OCI-LY3 (cell line): ENCODE data around the gene TRIM28.

ENCODE experiments used
- H2AFZ ChIP-seq: fragments of 200-600, 300-600 bp; shearing (Covaris generic); 2 replicates; pipeline ENCODE4 v1.6.0; 2014; ENCODE audit warnings: antibody characterized with exemption, low read depth, low read length
- H3K27ac ChIP-seq: fragments of 200-600, 300-600 bp; sonication (generic); 2 replicates; pipeline ENCODE4 v1.5.1; 2014; ENCODE audit warnings: mild to moderate bottlenecking, low read length, moderate library complexity, mixed read lengths
- H3K27me3 ChIP-seq: fragments of 200-600, 300-600 bp; sonication (generic); 2 replicates; pipeline ENCODE4 v1.6.1; 2014; ENCODE audit warnings: low read depth, low read length, mixed read lengths
- H3K36me3 ChIP-seq: fragments of 200-600, 300-600 bp; sonication (generic); replicated peaks from 2 replicates; pipeline ENCODE3; 2014; ENCODE audit warnings: low read depth, low read length, mixed read lengths
- H3K4me1 ChIP-seq: fragments of 300-600, 200-600 bp; sonication (generic); 2 replicates; pipeline ENCODE4 v1.6.1; 2014; ENCODE audit warnings: low read length, mixed read lengths
- H3K4me2 ChIP-seq: fragments of 200-600, 300-600 bp; sonication (generic); 2 replicates; pipeline ENCODE4 v1.6.1; 2014; ENCODE audit warnings: low read length, mixed read lengths
- H3K4me3 ChIP-seq: fragments of 300-600, 200-600 bp; sonication (generic); 2 replicates; pipeline ENCODE4 v1.5.1; 2014; ENCODE audit warnings: antibody characterized with exemption, mild to moderate bottlenecking, low read length, moderate library complexity
- H3K79me2 ChIP-seq: fragments of 300-600, 200-600 bp; shearing (Covaris generic); 2 replicates; pipeline ENCODE4 v1.6.1; 2014; ENCODE audit warnings: mild to moderate bottlenecking, low read length, mixed read lengths
- H3K9ac ChIP-seq: fragments of 300-600, 200-600 bp; shearing (Covaris generic); 2 replicates; pipeline ENCODE4 v1.6.0; 2014; ENCODE audit warnings: mild to moderate bottlenecking, low read length, moderate library complexity
- H3K9me3 ChIP-seq: fragments of 200-600, 300-600 bp; shearing (Covaris generic); 2 replicates; pipeline ENCODE4 v1.6.1; 2014; ENCODE audit warnings: low read length, mixed read lengths; ENCODE audit not compliant: insufficient read depth
- H4K20me1 ChIP-seq: fragments of 200-600, 300-600 bp; sonication (generic); 2 replicates; pipeline ENCODE4 v1.6.1; 2016; ENCODE audit warnings: low read length, mixed read lengths; ENCODE audit not compliant: insufficient read depth
- EZH2phosphoT487 ChIP-seq: fragments of 200-600 bp; shearing (Covaris generic); IDR thresholded peaks from 2 replicates; pipeline ENCODE4 v1.6.1; 2018; ENCODE audit warnings: antibody characterized with exemption, mixed run types, low read depth
- TF ChIP-seq, protein P1 (sequence below): fragments of 200-600, 300-600 bp; sonication (generic); IDR thresholded peaks from 2 replicates; pipeline ENCODE4 v1.5.1; 2014; ENCODE audit warnings: antibody characterized with exemption, low read length, low read depth

TRIM28 gene

DNA sequence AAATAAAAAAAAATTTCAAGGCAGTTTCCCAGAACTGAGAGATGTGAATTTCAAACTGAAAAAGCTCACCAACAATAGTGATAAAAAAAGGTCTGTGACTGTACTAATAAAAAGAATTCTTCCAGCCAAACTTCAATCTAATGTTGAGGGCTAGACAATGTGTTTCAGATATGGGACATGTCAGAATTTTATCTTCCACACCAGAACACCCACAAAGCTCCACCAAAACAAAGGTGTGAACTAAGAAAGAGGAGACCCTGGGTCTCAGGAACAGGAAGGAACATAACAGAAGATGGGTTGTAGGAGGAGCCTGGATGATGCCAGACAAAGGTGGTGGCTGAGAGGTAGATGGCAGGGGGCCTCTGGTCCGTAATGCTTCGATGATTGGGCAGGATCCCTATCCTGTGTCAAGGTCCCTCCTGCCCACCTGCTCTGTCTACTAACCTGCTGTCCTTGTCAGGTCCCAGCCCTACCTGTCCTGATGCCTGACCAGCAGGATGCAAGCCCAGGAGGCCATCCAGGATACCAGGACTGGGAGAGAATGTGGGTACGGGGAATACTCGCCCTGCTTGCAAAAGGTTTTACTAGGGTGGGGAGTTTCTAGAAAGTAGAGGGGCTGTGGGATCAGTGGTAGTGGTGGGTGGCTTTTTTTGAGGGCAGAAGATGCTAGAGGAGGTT lies 24.7 kb downstream of the TRIM28 start:
- Histone ChIP-seq H3K27me3 (no peaks in the 10 kb centered on the region), H3K27ac (no peak overlapping the region), H4K20me1 (no peaks in the 10 kb centered on the region), H3K79me2 (peaks cover 9% of the 10 kb centered on the region), H3K9ac (no peak overlapping the region), H3K9me3 (no peaks in the 10 kb centered on the region), H3K4me1 (peaks cover 11% of the 10 kb centered on the region), H3K4me3 (no peak overlapping the region), H3K4me2 (no peak overlapping the region), H2AFZ (no peak overlapping the region), H3K36me3 (peaks cover 23% of the 10 kb centered on the region)
- TF ChIP-seq, protein P1, sequence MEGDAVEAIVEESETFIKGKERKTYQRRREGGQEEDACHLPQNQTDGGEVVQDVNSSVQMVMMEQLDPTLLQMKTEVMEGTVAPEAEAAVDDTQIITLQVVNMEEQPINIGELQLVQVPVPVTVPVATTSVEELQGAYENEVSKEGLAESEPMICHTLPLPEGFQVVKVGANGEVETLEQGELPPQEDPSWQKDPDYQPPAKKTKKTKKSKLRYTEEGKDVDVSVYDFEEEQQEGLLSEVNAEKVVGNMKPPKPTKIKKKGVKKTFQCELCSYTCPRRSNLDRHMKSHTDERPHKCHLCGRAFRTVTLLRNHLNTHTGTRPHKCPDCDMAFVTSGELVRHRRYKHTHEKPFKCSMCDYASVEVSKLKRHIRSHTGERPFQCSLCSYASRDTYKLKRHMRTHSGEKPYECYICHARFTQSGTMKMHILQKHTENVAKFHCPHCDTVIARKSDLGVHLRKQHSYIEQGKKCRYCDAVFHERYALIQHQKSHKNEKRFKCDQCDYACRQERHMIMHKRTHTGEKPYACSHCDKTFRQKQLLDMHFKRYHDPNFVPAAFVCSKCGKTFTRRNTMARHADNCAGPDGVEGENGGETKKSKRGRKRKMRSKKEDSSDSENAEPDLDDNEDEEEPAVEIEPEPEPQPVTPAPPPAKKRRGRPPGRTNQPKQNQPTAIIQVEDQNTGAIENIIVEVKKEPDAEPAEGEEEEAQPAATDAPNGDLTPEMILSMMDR: no peak
- no peak for TF ChIP-seq EZH2phosphoT487

DNA sequence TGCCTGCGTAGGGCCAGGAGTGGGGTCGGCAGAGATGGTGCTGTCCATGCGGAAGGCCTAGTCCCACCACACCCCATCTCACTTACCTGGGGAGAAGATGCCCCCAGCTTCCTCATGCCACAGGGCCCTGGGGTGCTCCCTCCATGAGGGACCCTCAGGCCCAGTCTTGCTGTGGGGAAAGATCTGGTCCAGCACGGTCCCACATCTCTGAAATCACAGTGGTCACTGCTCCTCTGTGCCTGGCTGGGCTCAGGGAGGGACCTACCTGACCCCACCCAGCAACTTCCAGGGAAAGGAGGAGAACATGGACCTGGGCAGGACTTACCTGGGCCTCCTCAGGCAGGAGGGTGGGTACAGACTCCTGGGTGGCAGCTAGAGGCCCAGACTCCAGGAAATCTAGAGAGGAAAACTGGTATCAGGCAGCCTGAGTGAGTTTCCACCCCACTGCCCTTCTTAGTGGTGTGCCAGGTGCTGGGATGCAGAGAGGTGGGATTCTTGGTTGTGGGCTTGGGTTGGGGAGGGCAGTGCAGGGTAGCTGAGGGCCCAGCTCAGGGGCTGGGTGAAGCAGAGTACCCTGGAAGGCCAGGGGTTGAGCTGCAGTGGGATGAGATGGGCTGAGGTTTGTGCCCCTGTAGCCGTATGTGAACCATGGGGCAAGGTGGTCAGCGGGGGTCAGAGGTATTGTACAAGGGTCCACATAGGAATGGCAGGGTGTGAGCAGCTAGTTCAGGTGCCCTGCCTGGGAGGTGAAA lies 25.5 kb downstream of the TRIM28 start:
- Histone ChIP-seq H2AFZ (no peak overlapping the region), H3K36me3 (peaks cover 23% of the 10 kb centered on the region), H3K27ac (no peak overlapping the region), H3K9me3 (no peaks in the 10 kb centered on the region), H3K27me3 (no peaks in the 10 kb centered on the region), H4K20me1 (no peaks in the 10 kb centered on the region), H3K9ac (no peak overlapping the region), H3K4me1 (peaks cover 17% of the 10 kb centered on the region), H3K4me2 (no peak overlapping the region), H3K4me3 (no peak overlapping the region), H3K79me2 (peaks cover 9% of the 10 kb centered on the region)
- TF ChIP-seq, protein P1: no peak
- no peak for TF ChIP-seq EZH2phosphoT487

DNA sequence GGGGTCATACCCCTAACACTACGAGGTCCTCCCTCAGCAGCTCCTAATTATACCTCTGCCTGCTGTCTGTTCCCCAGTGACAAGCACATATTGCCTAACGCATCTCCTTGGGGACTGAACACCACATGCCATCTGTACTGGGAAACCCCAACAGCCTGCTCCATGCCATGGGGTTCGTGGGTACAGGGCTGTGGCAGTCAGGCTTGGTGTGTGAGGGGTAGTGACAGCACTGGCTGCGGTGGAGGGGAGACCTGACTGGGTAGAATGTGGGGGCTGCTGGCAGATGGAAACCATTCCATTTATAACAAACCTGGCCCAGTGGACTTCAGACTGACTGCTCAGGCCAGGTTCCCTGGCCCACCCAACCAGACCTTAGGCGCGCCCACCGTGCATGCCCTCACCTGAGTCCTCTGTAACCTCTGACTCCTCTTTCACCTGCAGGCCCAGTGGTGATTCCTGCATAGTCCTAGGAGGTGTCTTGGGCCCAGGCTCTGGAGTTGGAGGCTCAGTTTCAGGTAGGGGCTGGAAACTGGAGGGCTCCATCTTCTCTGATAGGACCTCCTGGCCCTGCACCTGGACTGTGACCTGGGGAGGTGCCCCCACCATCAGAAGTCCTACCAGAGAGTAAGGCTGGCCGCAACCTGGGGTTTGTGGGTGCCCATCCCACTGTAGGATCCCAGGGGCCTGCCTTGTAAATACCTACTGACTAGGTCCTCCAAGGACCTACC lies 26.2 kb downstream of the TRIM28 start:
- H3K4me3 ChIP-seq: no peak overlapping the region
- H3K27me3 ChIP-seq: no peaks in the 10 kb centered on the region
- H3K79me2 ChIP-seq: peaks cover 9% of the 10 kb centered on the region
- H3K27ac ChIP-seq: no peak overlapping the region
- no peaks in the 10 kb centered on the region for H4K20me1 ChIP-seq
- no peak overlapping the region for H3K9ac ChIP-seq
- peaks cover 23% of the 10 kb centered on the region for H3K36me3 ChIP-seq
- no peaks in the 10 kb centered on the region for H3K9me3 ChIP-seq
- H3K4me1 ChIP-seq: peaks cover 20% of the 10 kb centered on the region
- H3K4me2 ChIP-seq: no peak overlapping the region
- no peak overlapping the region for H2AFZ ChIP-seq
- TF ChIP-seq, protein P1: no peak
- no peak for TF ChIP-seq EZH2phosphoT487
